Activated naive CD8-positive, alpha-beta T cell treated with anti-CD3 and anti-CD28 coated beads for 36 hours (primary cell): ENCODE measurements around the gene AMOT. TPM values are rescaled to one million over a fixed set of nuclear protein-coding genes. Genes with fewer than 3 reads are reported as not detected.

Source experiments
- DNase-seq: peaks from one replicate; pipeline ENCODE4 v3.0.0; 2021
- H3K27ac Mint-ChIP-seq: one replicate; pipeline ENCODE4 v1.8.0; 2022; ENCODE audit warnings: mild to moderate bottlenecking, moderate library complexity, mixed read lengths
- H3K27me3 Mint-ChIP-seq: one replicate; pipeline ENCODE4 v1.8.0; 2022; ENCODE audit warnings: mild to moderate bottlenecking, mixed read lengths
- H3K36me3 Mint-ChIP-seq: one replicate; pipeline ENCODE4 v1.8.0; 2021; ENCODE audit warnings: mild to moderate bottlenecking, mixed read lengths
- H3K4me1 Mint-ChIP-seq: one replicate; pipeline ENCODE4 v1.8.0; 2021; ENCODE audit warnings: mixed read lengths
- H3K4me3 Mint-ChIP-seq: one replicate; pipeline ENCODE4 v1.8.0; 2022; ENCODE audit warnings: mild to moderate bottlenecking, moderate library complexity, mixed read lengths
- H3K9me3 Mint-ChIP-seq: one replicate; pipeline ENCODE4 v1.8.0; 2022; ENCODE audit warnings: mixed read lengths
- total RNA-seq, 2 experiments: library from RNA; stranded (reverse); gene quantifications; one replicate each; pipeline ENCODE4 v1.2.3, GENCODE V29; 2021

Gene AMOT
- total RNA-seq, 2 experiments from 2014 or later = 2.0 to 2.3 TPM

DNA sequence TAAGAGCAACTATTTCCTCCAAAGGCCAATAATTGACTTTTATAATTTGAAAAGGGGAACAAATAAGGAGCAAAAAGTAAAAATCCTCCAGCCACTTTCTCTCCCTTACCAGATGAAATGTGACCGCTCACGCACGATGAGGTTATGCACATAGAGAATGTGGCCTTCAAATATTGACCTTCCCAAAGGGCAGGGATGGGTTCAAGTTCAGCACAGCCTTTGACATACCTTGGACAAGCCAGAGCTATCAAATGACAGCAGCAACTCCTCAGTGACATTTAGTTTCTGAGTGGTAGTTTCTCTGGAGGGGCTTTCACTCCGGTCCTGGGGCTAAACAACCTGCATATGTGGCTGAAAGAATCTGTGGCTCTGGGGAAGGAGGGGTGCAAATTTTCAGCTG is 50.7 kb downstream of the AMOT start:
- Mint-ChIP-seq H3K4me3 (no peak overlapping the region), H3K36me3 (peaks cover 4% of the 10 kb centered on the region), H3K27ac (peak overlapping the region; percentile 68), H3K27me3 (no peaks in the 10 kb centered on the region), H3K9me3 (no peaks in the 10 kb centered on the region), H3K4me1 (peaks cover 7% of the 10 kb centered on the region)
- no peak for DNase-seq

DNA sequence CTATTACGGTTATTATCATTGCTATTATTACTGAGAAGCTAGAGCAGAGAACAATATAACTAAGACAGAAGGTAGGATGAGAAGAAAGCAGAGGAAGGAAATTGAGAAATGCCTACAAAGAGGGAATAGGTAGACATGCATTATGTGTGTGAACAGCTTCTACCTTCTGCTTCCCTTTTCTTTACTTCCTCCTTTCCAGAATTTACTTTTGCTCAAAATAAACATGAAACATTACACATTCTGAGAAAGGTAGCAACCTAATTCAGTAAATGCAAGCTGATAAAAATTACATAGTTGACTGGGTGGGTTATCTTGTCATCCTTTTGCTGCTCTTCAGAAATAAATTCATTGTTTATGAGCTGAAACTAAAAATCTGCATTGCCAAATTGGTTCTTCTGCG is 54.6 kb downstream of the AMOT start:
- Mint-ChIP-seq H3K4me1 (peaks cover 7% of the 10 kb centered on the region), H3K27me3 (no peaks in the 10 kb centered on the region), H3K27ac (no peak overlapping the region)

DNA sequence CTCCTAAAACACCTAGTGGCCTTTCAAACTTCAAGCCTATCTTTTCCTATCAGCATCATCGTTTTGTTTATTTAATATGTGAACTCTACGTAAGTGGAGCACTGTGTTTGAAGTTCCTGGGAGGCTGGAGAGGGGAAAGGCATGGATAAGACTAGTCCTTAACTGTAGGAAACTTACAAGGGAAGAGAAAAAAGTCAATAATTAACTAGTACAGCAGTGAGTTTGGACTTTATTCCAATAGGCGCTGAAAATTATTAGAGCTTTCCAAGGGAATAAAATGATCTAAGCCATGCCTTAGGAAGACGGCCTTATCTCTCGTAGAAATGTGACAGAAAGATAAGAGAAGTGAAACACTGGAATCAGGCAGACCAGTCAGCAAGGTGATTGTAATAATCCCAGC is 55.3 kb downstream of the AMOT start:
- no peak for DNase-seq
- H3K27ac Mint-ChIP-seq = no peak overlapping the region
- H3K4me3 Mint-ChIP-seq = no peak overlapping the region
- no peaks in the 10 kb centered on the region for H3K27me3 Mint-ChIP-seq
- no peaks in the 10 kb centered on the region for H3K9me3 Mint-ChIP-seq
- H3K4me1 Mint-ChIP-seq = peaks cover 3% of the 10 kb centered on the region
- no peaks in the 10 kb centered on the region for H3K36me3 Mint-ChIP-seq

More for the DNA sequence above, 54.6 kb downstream of the AMOT start:
- H3K9me3 Mint-ChIP-seq = no peaks in the 10 kb centered on the region
- peaks cover under 1% of the 10 kb centered on the region for H3K36me3 Mint-ChIP-seq
- DNase-seq = no peak
- H3K4me3 Mint-ChIP-seq = no peak overlapping the region

DNA sequence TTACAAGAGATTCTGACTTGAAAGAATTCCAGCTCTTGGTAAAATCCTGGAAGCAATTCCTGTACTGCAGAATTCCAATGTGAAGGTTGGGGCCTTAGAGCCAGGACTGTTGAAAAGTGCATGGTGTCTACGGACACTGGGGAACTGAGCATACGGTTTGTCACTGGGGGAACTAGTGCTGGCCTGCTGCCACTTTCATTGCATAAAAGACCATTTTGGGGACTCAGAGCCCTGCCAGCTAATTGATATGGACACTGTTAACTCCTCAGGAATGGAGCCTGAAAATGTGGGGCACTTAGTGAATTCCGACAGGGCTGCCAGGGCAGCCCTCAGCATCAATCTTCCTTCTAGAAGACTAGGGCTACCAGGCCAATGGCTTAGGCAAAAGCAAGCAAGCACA is 55.9 kb downstream of the AMOT start:
- Mint-ChIP-seq H3K27ac (no peak overlapping the region), H3K9me3 (no peaks in the 10 kb centered on the region), H3K4me3 (no peak overlapping the region), H3K36me3 (no peaks in the 10 kb centered on the region), H3K27me3 (no peaks in the 10 kb centered on the region), H3K4me1 (peaks cover 1% of the 10 kb centered on the region)
- no peak for DNase-seq

DNA sequence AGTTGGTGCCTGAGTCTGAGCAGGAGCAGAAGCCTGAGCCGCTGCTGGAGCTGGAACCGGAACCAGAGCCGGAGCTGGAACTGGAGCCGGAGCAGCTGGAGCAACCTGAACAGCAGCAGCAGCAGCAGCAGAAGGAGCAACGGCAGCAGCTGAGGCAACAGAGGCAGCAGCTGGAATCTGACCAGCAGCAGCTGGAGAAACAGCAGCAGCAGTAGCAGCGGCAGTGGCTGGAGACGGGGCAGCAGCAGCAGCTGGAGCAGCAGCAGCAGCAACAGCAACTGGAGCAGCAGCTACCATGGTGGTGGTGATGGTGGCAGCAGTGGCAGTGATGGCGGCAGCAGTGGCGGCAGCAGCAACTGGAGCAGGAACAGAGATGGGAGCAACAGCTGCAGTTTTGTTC is 61.5 kb downstream of the AMOT start:
- H3K4me1 Mint-ChIP-seq = no peaks in the 10 kb centered on the region
- no peaks in the 10 kb centered on the region for H3K9me3 Mint-ChIP-seq
- no peaks in the 10 kb centered on the region for H3K36me3 Mint-ChIP-seq
- H3K27me3 Mint-ChIP-seq = no peaks in the 10 kb centered on the region
- no peak for DNase-seq
- no peak overlapping the region for H3K27ac Mint-ChIP-seq
- no peak overlapping the region for H3K4me3 Mint-ChIP-seq

DNA sequence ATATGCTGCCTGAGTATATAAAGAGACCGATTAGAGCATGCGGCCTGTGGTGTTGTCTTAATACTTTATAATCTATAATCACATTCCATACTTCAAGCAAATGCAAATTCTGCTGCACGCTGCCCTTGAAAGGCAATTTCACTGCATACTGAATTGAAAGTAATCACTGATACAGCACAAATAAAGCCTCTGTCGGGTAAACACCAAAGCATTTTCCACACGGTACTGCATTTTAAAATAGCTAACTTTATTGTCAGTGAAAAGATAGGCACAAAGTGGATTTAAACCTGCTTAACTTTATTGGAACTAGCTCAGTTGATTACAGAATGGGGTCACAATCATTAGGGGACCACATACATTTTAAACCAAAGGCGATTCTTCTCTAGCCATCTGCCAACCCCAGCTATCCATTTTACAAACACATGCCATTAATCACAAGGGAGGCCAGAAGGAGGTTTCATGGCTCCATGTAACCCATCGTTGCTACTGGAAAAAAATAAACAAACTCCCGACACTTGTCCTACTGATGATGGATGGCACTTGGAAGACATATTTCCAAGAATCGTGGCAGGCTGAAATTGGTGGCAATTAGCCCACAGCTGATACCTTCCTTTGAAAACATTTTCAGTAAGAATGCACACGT is 65.9 kb downstream of the AMOT start:
- H3K27me3 Mint-ChIP-seq = no peaks in the 10 kb centered on the region
- H3K9me3 Mint-ChIP-seq = no peaks in the 10 kb centered on the region
- H3K4me1 Mint-ChIP-seq = no peaks in the 10 kb centered on the region
- no peak overlapping the region for H3K4me3 Mint-ChIP-seq
- no peak overlapping the region for H3K27ac Mint-ChIP-seq
- H3K36me3 Mint-ChIP-seq = no peaks in the 10 kb centered on the region
- DNase-seq = no peak

DNA sequence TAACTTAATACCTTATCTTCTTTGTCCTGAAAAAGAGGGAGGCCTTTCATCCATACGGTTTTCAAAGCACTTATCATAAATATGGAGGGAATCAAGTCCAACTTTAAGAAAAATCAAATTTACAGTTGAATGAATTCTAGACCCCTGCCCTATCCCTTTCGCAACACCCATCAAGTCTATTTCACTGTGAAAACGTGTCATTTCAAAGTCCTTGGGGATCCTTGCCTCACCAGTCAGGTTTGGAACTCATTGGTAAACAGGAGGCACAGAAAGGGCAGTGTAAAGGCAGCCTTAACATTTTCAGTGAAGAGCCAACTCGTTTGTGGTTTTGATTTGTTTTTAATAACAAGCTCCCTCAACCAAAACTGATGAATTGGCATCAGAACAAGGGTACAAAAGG is 66.5 kb downstream of the AMOT start:
- no peak for DNase-seq
- no peaks in the 10 kb centered on the region for H3K4me1 Mint-ChIP-seq
- no peaks in the 10 kb centered on the region for H3K9me3 Mint-ChIP-seq
- no peaks in the 10 kb centered on the region for H3K36me3 Mint-ChIP-seq
- no peak overlapping the region for H3K27ac Mint-ChIP-seq
- no peak overlapping the region for H3K4me3 Mint-ChIP-seq
- H3K27me3 Mint-ChIP-seq = no peaks in the 10 kb centered on the region

DNA sequence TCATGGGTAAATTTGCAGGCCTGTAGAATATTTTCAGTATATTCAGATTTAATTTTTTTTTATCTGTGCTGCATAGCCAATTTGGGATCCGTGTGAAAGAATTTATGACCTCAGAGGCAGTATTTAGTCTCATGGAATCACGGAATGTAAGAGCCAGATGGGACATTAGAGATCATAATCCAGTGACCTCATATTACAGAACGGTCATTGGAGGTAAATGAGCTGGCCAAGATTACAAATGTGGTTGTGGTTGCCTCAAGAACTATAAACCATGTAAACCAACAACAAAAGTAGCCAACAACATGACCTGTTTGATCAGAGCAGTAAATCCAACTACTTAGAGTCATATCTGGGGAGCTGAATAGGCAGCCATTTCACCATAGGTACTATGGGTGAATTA is 71.6 kb downstream of the AMOT start:
- Mint-ChIP-seq H3K27ac (no peak overlapping the region), H3K4me3 (no peak overlapping the region), H3K36me3 (no peaks in the 10 kb centered on the region), H3K4me1 (no peaks in the 10 kb centered on the region), H3K27me3 (no peaks in the 10 kb centered on the region), H3K9me3 (no peaks in the 10 kb centered on the region)
- DNase-seq = no peak

DNA sequence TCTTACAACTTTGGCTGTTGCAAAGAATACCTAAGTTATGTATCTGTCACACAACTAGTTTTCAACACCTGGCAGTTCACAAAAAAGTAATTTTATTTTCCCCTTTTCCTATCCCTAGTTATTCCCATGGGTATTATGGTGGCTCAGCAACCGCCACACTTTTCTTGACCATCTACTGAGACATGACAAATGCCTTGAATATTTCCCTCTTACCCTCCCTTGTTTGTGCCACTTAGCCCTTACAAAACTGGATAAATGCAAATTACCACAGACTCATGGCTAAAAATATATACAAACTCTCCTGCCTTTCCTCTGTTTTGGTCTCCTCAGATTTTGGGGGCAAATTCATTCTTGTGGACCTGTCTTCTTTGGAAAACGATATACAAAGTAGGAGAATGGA is 72.1 kb downstream of the AMOT start:
- no peak overlapping the region for H3K27ac Mint-ChIP-seq
- no peaks in the 10 kb centered on the region for H3K27me3 Mint-ChIP-seq
- no peaks in the 10 kb centered on the region for H3K9me3 Mint-ChIP-seq
- DNase-seq = no peak
- H3K4me3 Mint-ChIP-seq = no peak overlapping the region
- H3K36me3 Mint-ChIP-seq = no peaks in the 10 kb centered on the region
- H3K4me1 Mint-ChIP-seq = no peaks in the 10 kb centered on the region

DNA sequence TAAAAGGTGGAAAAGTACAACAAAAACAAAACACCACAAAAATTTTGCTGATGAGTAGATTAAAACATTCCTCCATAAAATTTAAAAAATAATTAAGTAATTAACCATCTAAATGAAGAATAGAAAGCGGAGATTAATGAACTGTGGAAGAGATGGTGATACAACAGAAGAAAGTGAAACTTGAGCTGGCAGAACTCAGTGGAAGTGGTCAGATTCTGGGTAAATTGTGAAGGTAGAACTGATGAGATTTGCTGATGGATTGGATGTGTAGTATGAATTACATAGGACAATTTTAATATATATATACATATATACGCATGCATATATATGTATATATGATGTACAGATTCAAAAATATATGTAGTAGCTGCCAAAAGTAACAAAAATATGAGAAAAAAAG is 73.9 kb downstream of the AMOT start:
- H3K27me3 Mint-ChIP-seq = no peaks in the 10 kb centered on the region
- no peaks in the 10 kb centered on the region for H3K9me3 Mint-ChIP-seq
- H3K27ac Mint-ChIP-seq = no peak overlapping the region
- no peaks in the 10 kb centered on the region for H3K36me3 Mint-ChIP-seq
- no peak overlapping the region for H3K4me3 Mint-ChIP-seq
- DNase-seq = no peak
- H3K4me1 Mint-ChIP-seq = no peaks in the 10 kb centered on the region

DNA sequence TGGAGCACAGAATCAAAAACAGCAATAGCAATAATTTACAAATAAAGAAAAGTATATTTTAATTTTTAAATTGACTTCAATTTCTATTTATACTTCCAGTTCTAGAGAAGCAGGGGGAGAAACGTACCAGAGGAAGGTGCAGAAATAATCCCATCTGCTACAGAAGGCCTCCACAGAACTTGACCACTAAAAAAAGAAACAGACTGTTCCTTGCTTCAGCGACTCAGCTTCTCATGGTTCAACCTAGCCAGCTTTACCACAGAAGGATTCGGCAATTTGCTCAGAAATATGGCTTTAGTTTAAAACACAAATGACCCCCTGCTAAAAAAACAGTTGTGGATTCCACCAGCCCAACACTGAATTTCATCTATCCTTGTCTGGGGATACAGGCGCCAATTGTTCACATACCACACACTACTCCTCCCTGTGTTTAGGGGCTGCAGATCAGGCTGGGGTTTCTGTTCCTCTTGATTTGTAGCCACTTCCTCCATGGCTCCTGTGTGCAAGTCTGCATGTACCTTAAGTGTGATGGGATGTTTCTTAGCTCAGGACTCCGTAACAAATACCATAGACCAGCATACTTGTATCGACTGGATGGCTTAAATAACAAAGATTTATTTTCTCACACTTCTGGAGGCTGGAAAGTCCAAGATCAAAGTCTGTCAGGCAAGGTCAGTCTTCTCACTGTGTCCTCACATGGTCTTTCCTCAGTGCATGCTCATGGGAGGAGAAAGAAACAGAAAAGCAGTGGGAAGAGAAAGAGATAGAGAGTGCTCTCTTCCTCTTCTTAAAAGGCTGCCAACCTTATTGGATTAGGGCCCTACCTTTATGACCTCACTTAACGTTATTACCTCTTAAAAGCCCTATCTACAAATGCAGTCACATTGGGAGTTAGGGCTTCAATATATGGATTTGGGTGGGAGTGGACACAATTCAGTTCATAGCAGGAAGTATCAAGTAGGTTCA is 79.1 kb downstream of the AMOT start:
- Mint-ChIP-seq H3K27me3 (no peaks in the 10 kb centered on the region), H3K4me1 (no peaks in the 10 kb centered on the region), H3K4me3 (no peak overlapping the region), H3K27ac (no peak overlapping the region), H3K9me3 (no peaks in the 10 kb centered on the region), H3K36me3 (no peaks in the 10 kb centered on the region)
- DNase-seq = no peak

DNA sequence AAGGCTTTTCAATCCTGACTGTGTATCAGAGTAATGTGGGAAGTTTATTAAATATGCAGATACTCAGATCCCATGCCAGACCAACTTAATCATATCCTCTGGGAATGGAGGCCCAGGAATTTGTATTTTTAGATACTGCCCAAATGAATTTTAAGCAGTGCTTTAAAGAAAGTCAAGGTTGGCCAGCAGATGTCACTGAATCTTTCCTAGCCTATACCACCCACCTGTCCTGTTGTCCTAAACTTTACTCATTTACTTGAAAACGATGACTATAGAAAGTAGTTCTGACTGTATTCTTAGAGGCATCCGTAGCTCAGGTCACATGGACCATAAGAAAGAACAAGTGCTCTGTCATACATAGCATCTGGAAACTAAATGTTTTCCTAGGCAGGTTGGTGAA is 79.9 kb downstream of the AMOT start:
- Mint-ChIP-seq H3K27ac (no peak overlapping the region), H3K27me3 (no peaks in the 10 kb centered on the region)

DNA sequence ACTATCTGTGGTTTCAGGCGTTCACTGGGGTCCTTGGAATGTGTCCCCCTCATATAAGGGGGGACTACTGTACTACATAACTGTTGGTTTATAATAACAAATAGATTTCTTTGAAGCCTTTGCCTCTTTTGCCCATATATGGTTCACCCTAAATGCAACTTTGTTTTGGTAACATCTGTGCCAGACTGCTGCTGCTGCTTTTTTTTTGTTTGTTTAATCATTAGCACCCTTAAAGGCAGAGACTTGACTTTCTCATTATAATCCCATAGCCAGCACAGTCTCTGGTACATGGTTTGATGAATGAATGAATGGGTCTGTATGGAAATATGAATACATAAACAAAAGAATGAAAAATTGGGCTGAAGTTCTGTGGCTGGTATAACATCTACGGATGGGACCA is 80.7 kb downstream of the AMOT start:
- no peaks in the 10 kb centered on the region for H3K27me3 Mint-ChIP-seq

More for the DNA sequence above, 79.9 kb downstream of the AMOT start:
- H3K9me3 Mint-ChIP-seq = no peaks in the 10 kb centered on the region
- no peak for DNase-seq
- H3K36me3 Mint-ChIP-seq = no peaks in the 10 kb centered on the region
- no peaks in the 10 kb centered on the region for H3K4me1 Mint-ChIP-seq
- H3K4me3 Mint-ChIP-seq = no peak overlapping the region

DNA sequence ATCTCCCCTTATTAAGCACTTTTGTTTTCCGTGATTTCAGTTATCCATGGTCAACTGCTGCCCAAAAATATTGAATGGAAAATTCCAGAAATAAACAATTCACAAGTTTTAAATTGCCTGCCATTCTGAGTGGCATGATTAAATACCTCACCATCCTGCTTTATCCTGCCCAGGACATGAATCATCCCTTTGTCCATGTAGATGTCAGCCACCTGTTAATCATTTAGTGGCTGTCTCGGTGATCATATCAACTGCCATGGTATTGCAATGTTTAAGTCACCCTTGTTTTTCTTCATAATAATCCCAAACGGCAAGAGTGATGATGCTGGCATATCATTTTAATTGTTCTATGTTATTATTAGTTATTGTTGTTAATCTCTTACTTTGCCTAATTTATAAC is 81.1 kb downstream of the AMOT start:
- no peaks in the 10 kb centered on the region for H3K27me3 Mint-ChIP-seq

More for the DNA sequence above, 80.7 kb downstream of the AMOT start:
- DNase-seq = no peak
- H3K4me1 Mint-ChIP-seq = no peaks in the 10 kb centered on the region
- no peak overlapping the region for H3K4me3 Mint-ChIP-seq
- H3K36me3 Mint-ChIP-seq = no peaks in the 10 kb centered on the region
- no peaks in the 10 kb centered on the region for H3K9me3 Mint-ChIP-seq
- no peak overlapping the region for H3K27ac Mint-ChIP-seq

DNA sequence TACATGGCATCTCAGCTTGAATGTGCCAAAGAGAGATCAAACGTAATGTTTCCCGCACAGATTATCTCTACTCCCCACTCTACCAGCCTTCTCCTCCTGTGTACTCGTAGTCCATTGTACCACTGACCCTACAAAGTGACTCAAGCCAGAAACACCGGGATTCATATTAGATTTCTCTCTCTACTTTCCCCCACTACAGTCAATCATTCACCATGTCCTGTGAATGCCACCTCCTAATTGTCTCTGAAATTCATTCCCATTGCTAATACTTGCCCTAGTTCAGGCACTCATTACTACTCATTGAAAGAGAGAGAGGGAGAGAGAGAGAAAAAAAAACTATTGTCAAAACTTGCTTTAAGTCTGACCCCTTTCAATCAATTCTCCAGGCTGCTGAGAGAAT is 82.7 kb downstream of the AMOT start:
- Mint-ChIP-seq H3K27me3 (no peaks in the 10 kb centered on the region), H3K27ac (no peak overlapping the region), H3K9me3 (no peaks in the 10 kb centered on the region)

More for the DNA sequence above, 81.1 kb downstream of the AMOT start:
- Mint-ChIP-seq H3K36me3 (no peaks in the 10 kb centered on the region), H3K9me3 (no peaks in the 10 kb centered on the region), H3K4me1 (no peaks in the 10 kb centered on the region), H3K4me3 (no peak overlapping the region), H3K27ac (no peak overlapping the region)
- no peak for DNase-seq

DNA sequence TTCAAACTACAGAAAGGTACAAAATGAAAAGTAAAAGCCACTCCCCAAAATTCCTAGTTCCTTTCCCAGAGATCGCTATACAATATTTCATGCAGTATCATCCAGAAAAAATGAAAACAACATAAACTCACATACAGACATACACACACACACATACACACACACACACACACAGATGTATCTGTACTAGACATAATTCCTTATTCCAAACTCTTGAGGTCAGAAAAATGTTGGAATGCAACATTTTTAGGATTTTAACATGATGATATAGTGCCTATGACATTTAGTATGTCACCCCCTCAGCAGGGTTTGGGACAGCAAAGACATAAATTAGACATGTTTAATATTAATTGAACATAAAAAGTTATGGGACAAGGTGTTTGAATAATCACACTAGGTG is 87.5 kb downstream of the AMOT start:
- Mint-ChIP-seq H3K4me1 (no peaks in the 10 kb centered on the region), H3K4me3 (no peak overlapping the region), H3K27me3 (no peaks in the 10 kb centered on the region), H3K27ac (no peak overlapping the region), H3K9me3 (no peaks in the 10 kb centered on the region), H3K36me3 (no peaks in the 10 kb centered on the region)
- no peak for DNase-seq

More for the DNA sequence above, 82.7 kb downstream of the AMOT start:
- no peak overlapping the region for H3K4me3 Mint-ChIP-seq
- H3K36me3 Mint-ChIP-seq = no peaks in the 10 kb centered on the region
- no peaks in the 10 kb centered on the region for H3K4me1 Mint-ChIP-seq
- DNase-seq = no peak
